Osteoblast (primary cell): Measurements from ENCODE around the gene CCDC102B. TPM values are rescaled to one million over a fixed set of nuclear protein-coding genes. Genes with fewer than 3 reads are reported as not detected.
"Not testable (repeated sequence)": the region's sequence is repeated elsewhere in the genome, so short reads cannot be mapped to it uniquely, and the experiment has no call there.

Experiments used
- DNase-seq: peaks from one replicate; pipeline ENCODE4 v3.0.0; 2011; ENCODE audit warnings: low spot score, mixed read lengths; ENCODE audit not compliant: insufficient read length; ENCODE audit errors: missing footprints
- H2AFZ ChIP-seq: 2 replicates; pipeline ENCODE4 v1.6.0; 2011; ENCODE audit warnings: mild to moderate bottlenecking, low read length
- H3K27ac ChIP-seq: 2 replicates; pipeline ENCODE4 v1.5.1; 2011; ENCODE audit warnings: mild to moderate bottlenecking, low read depth, low read length, moderate library complexity
- H3K27me3 ChIP-seq: 2 replicates; pipeline ENCODE4 v1.6.0; 2012; ENCODE audit warnings: mild to moderate bottlenecking, control low read depth, inconsistent platforms, low read length, moderate library complexity; ENCODE audit not compliant: insufficient read depth
- H3K36me3 ChIP-seq: 2 replicates; pipeline ENCODE4 v1.5.1; 2011; ENCODE audit warnings: mild to moderate bottlenecking, low read length, control low read depth, moderate library complexity; ENCODE audit not compliant: insufficient read depth
- H3K4me1 ChIP-seq: 2 replicates; pipeline ENCODE4 v1.5.1; 2011; ENCODE audit warnings: mild to moderate bottlenecking, low read length, control low read depth, moderate library complexity; ENCODE audit not compliant: insufficient read depth
- H3K4me2 ChIP-seq: 2 replicates; pipeline ENCODE4 v1.6.0; 2011; ENCODE audit warnings: mild to moderate bottlenecking, low read length; ENCODE audit not compliant: insufficient read depth
- H3K4me3 ChIP-seq: fragments of 200-600 bp; sonication (generic); 3 replicates; pipeline ENCODE4 v1.5.1; 2012; ENCODE audit warnings: mild to moderate bottlenecking, low read length, inconsistent platforms; ENCODE audit not compliant: insufficient read depth
- H3K79me2 ChIP-seq: 2 replicates; pipeline ENCODE4 v1.6.0; 2012; ENCODE audit warnings: mild to moderate bottlenecking, low read length, control low read depth, inconsistent platforms; ENCODE audit not compliant: insufficient read depth
- H3K9me3 ChIP-seq: 2 replicates; pipeline ENCODE4 v1.5.1; 2011; ENCODE audit warnings: low read depth, low read length, control low read depth
- H4K20me1 ChIP-seq: 2 replicates; pipeline ENCODE4 v1.6.0; 2012; ENCODE audit warnings: mild to moderate bottlenecking, low read length, control low read depth; ENCODE audit not compliant: insufficient read depth
- CTCF ChIP-seq: IDR thresholded peaks from 2 replicates; pipeline ENCODE4 v1.5.1; 2011; ENCODE audit warnings: mild to moderate bottlenecking, low read depth, low read length, moderate library complexity; ENCODE audit errors: extremely low read depth
- total RNA-seq: library from RNA; depleted of rRNA; stranded (reverse); fragments of >200 nt; gene quantifications from 2 replicates; pipeline ENCODE4 v1.2.3, GENCODE V29; 2012

The CCDC102B gene
- total RNA-seq, 1 donor: 9.4 TPM

DNA sequence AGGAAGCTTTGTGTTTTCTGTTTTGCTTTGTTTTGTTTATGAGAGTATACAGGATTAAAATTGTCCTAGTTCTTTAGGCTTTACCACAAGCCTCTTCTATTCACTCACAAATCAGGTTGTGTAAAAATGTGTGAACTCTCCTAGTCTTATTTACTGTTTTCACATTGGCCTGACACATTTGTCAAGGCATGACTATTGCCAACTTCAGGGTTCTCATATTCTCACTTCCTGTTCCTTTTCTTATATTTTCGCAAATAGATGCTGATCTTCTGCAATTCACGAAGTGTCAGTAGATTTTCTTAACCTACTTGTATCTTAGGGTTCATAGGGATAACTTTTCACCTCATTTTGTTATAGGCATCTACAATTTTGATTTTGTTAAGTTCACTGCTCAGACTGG, 67.1 kb downstream of the CCDC102B start:
- Histone ChIP-seq H3K27me3 (no peaks in the 10 kb centered on the region), H3K27ac (no peak overlapping the region), H3K79me2 (no peaks in the 10 kb centered on the region), H3K4me3 (no peak overlapping the region), H4K20me1 (no peaks in the 10 kb centered on the region), H3K4me1 (no peaks in the 10 kb centered on the region), H3K4me2 (no peak overlapping the region), H3K9me3 (no peaks in the 10 kb centered on the region), H2AFZ (no peak overlapping the region), H3K36me3 (no peaks in the 10 kb centered on the region)
- TF ChIP-seq CTCF: no peak
- no peak for DNase-seq

DNA sequence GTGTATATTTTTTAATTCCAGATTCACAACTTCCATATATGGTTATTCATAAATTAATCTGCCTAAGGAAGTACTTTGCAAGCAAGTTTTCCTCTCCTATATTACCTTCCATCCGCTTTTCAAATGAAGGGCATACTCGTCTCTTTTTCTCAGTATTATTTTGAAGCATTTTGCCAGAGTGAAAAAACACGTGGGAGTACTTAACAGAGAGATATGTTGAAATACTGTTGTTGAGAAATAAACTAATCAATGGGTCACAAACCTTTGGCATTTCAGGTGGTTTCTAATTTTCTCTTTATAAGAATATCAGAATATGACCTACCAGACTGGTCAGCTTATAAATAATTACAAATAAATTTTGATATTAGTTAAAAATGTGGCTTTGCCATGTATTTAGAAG, 67.6 kb downstream of the CCDC102B start:
- Histone ChIP-seq H3K36me3 (no peaks in the 10 kb centered on the region), H3K27ac (no peak overlapping the region), H3K4me1 (no peaks in the 10 kb centered on the region), H4K20me1 (no peaks in the 10 kb centered on the region), H3K4me2 (no peak overlapping the region), H3K9me3 (no peaks in the 10 kb centered on the region), H3K27me3 (no peaks in the 10 kb centered on the region), H3K4me3 (no peak overlapping the region), H2AFZ (no peak overlapping the region), H3K79me2 (no peaks in the 10 kb centered on the region)
- DNase-seq: no peak
- no peak for TF ChIP-seq CTCF

- no peak for DNase-seq
- H2AFZ ChIP-seq: no peak overlapping the region
Observed at GRCh38 chr18:68873003-68873402, 75.1 kb downstream of the CCDC102B start.

GRCh38 chr18:68874361-68874760, 76.5 kb downstream of the CCDC102B start:
- no peak overlapping the region for H3K4me3 ChIP-seq
- no peaks in the 10 kb centered on the region for H3K4me1 ChIP-seq
- no peak for DNase-seq

More at GRCh38 chr18:68873003-68873402, 75.1 kb downstream of the CCDC102B start:
- Histone ChIP-seq H3K79me2 (no peaks in the 10 kb centered on the region), H3K4me1 (no peaks in the 10 kb centered on the region), H3K4me3 (no peak overlapping the region), H3K27ac (no peak overlapping the region), H3K36me3 (no peaks in the 10 kb centered on the region), H3K27me3 (no peaks in the 10 kb centered on the region), H4K20me1 (no peaks in the 10 kb centered on the region), H3K9me3 (no peaks in the 10 kb centered on the region), H3K4me2 (no peak overlapping the region)
- TF ChIP-seq CTCF: no peak

GRCh38 chr18:68879947-68880346, 82.1 kb downstream of the CCDC102B start:
- H3K79me2 ChIP-seq, H4K20me1 ChIP-seq, H3K27me3 ChIP-seq, H3K27ac ChIP-seq, H3K4me1 ChIP-seq, H3K4me2 ChIP-seq, H3K9me3 ChIP-seq, H3K36me3 ChIP-seq, H2AFZ ChIP-seq, H3K4me3 ChIP-seq, DNase-seq: not testable (repeated sequence)

More at GRCh38 chr18:68874361-68874760, 76.5 kb downstream of the CCDC102B start:
- Histone ChIP-seq H3K79me2 (no peaks in the 10 kb centered on the region), H3K27me3 (no peaks in the 10 kb centered on the region), H3K4me2 (no peak overlapping the region), H2AFZ (no peak overlapping the region), H4K20me1 (no peaks in the 10 kb centered on the region), H3K27ac (no peak overlapping the region), H3K36me3 (no peaks in the 10 kb centered on the region), H3K9me3 (no peaks in the 10 kb centered on the region)
- no peak for TF ChIP-seq CTCF
